IPS-18c (cell line): ENCODE data around the gene UROS.

Experiments
- H3K4me3 ChIP-seq: 2 replicates; pipeline ENCODE4 v1.7.0; 2013; ENCODE audit warnings: low read depth, mild to moderate bottlenecking, low read length, moderate library complexity; ENCODE audit not compliant: insufficient read depth
- H3K9me3 ChIP-seq: one replicate; pipeline ENCODE4 v1.6.1; 2013; ENCODE audit warnings: mild to moderate bottlenecking, low read length, moderate library complexity; ENCODE audit not compliant: control insufficient read depth, insufficient read depth

The UROS gene

GRCh38 chr10:125822878-125823662, at the start of gene UROS, which contains the start of gene BCCIP:
Gene UROS (minus strand): TSS chr10:125823258. CDS start chr10:125816499, 6,759 bp downstream.
Gene BCCIP (plus strand): TSS chr10:125823546. CDS start chr10:125823558, 12 bp downstream.
- H3K9me3 ChIP-seq, result no peaks in the 10 kb centered on the region
- peak within 1 kb of the TSS; percentile 98 for H3K4me3 ChIP-seq

- Histone ChIP-seq H3K9me3 (peaks cover 3% of the 10 kb centered on the region), H3K4me3 (no peak overlapping the region)
Observed at GRCh38 chr10:125871338-125871737, 48.3 kb upstream of the UROS start.

GRCh38 chr10:125868372-125868975, 45.4 kb upstream of the UROS start:
- no peak overlapping the region for H3K4me3 ChIP-seq
- H3K9me3 ChIP-seq, result no peaks in the 10 kb centered on the region

- H3K9me3 ChIP-seq, result no peaks in the 10 kb centered on the region
- no peak overlapping the region for H3K4me3 ChIP-seq
Observed at GRCh38 chr10:125866421-125867029, 43.5 kb upstream of the UROS start.

- no peak overlapping the region for H3K4me3 ChIP-seq
- H3K9me3 ChIP-seq, result no peaks in the 10 kb centered on the region
Observed at GRCh38 chr10:125865120-125865519, 42.1 kb upstream of the UROS start.

- Histone ChIP-seq H3K4me3 (no peak overlapping the region), H3K9me3 (no peaks in the 10 kb centered on the region)
Observed at GRCh38 chr10:125859128-125859817, 36.2 kb upstream of the UROS start.

GRCh38 chr10:125857185-125857760, 34.2 kb upstream of the UROS start:
- H3K4me3 ChIP-seq, result no peak overlapping the region
- no peaks in the 10 kb centered on the region for H3K9me3 ChIP-seq

- Histone ChIP-seq H3K4me3 (no peak overlapping the region), H3K9me3 (no peaks in the 10 kb centered on the region)
Observed at GRCh38 chr10:125852487-125852886, 29.4 kb upstream of the UROS start.

- no peak overlapping the region for H3K4me3 ChIP-seq
- no peaks in the 10 kb centered on the region for H3K9me3 ChIP-seq
Observed at GRCh38 chr10:125850766-125851731, 28.0 kb upstream of the UROS start.

- no peak overlapping the region for H3K4me3 ChIP-seq
- H3K9me3 ChIP-seq, result no peaks in the 10 kb centered on the region
Observed at GRCh38 chr10:125849448-125849847, 26.4 kb upstream of the UROS start.

GRCh38 chr10:125848857-125849256, 25.8 kb upstream of the UROS start:
- H3K4me3 ChIP-seq, result no peak overlapping the region

GRCh38 chr10:125848371-125848770, 25.3 kb upstream of the UROS start:
- Histone ChIP-seq H3K9me3 (no peaks in the 10 kb centered on the region), H3K4me3 (no peak overlapping the region)

More at GRCh38 chr10:125848857-125849256, 25.8 kb upstream of the UROS start:
- H3K9me3 ChIP-seq, result no peaks in the 10 kb centered on the region

- Histone ChIP-seq H3K4me3 (no peak overlapping the region), H3K9me3 (no peaks in the 10 kb centered on the region)
Observed at GRCh38 chr10:125846894-125847293, 23.8 kb upstream of the UROS start.

GRCh38 chr10:125845617-125846016, 22.6 kb upstream of the UROS start:
- no peaks in the 10 kb centered on the region for H3K9me3 ChIP-seq
- no peak overlapping the region for H3K4me3 ChIP-seq

GRCh38 chr10:125844751-125845221, 21.7 kb upstream of the UROS start:
- H3K9me3 ChIP-seq, result no peaks in the 10 kb centered on the region
- no peak overlapping the region for H3K4me3 ChIP-seq
